GM06990 (cell line): ENCODE results near the gene TOMT.
"Not testable (repeated sequence)": the region's sequence is repeated elsewhere in the genome, so short reads cannot be mapped to it uniquely, and the experiment has no call there.

Experiments
- DNase-seq: peaks from one replicate; pipeline ENCODE4 v3.0.0-alpha.2; 2011; ENCODE audit not compliant: insufficient read length; ENCODE audit errors: extremely low read depth
- H3K27me3 ChIP-seq: replicated peaks from 2 replicates; pipeline ENCODE4 v1.6.0; 2011; ENCODE audit warnings: low read length; ENCODE audit not compliant: control insufficient read depth, insufficient read depth
- H3K36me3 ChIP-seq: 2 replicates; pipeline ENCODE4 v1.5.1; 2011; ENCODE audit warnings: low read length; ENCODE audit not compliant: control insufficient read depth, insufficient read depth
- H3K4me3 ChIP-seq: replicated peaks from 2 replicates; pipeline ENCODE4 v1.5.1; 2011; ENCODE audit warnings: low read depth, mild to moderate bottlenecking, control low read depth, low read length
- CTCF ChIP-seq: IDR thresholded peaks from 2 replicates; pipeline ENCODE4 v1.5.1; 2011; ENCODE audit warnings: low read length, control low read depth, mild to moderate bottlenecking, inconsistent platforms; ENCODE audit not compliant: insufficient read depth, poor library complexity, severe bottlenecking

Gene TOMT

DNA sequence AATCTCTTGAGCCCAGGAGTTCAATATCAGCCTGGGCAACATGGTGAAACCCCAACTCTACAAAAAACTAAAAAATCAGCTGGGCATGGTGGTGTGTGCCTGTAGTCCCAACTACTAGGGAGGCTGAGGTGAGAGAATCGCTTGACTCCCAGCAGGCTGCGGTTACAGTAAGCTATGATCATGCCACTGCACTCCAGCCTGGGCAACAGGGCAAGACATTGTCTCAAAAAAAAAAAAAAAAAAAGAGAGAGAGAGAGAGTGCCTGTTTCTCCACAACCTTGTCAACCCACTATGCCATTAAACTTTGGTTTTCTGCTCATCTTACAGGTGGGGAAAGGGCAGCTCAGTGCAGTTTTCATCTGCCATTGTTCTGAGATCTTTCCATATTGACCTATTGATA, 34.9 kb downstream of the TOMT start:
- no peak for TF ChIP-seq CTCF
- DNase-seq, result no peak
- no peaks in the 10 kb centered on the region for H3K36me3 ChIP-seq
- no peak overlapping the region for H3K4me3 ChIP-seq
- no peaks in the 10 kb centered on the region for H3K27me3 ChIP-seq

DNA sequence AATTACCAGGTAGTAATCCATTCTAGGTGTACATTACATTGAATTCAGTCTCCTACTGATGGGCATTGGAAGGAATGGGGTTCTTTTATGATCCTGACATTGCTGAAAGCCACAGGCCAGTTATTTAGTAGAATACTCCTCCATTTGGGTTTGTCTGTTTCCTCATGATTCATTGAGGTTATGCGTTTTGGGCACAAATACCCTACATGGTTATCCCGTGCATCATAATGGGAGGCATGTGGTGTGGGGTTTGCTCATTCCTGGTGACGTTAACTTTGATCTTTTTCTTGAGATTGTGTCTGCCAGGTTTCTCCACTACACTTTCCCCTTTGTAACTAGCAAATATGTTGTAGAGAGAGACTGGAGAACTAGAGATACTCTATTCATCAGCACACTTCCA, 35.3 kb downstream of the TOMT start:
- Histone ChIP-seq H3K4me3 (no peak overlapping the region), H3K36me3 (no peaks in the 10 kb centered on the region), H3K27me3 (no peaks in the 10 kb centered on the region)
- no peak for TF ChIP-seq CTCF
- no peak for DNase-seq

DNA sequence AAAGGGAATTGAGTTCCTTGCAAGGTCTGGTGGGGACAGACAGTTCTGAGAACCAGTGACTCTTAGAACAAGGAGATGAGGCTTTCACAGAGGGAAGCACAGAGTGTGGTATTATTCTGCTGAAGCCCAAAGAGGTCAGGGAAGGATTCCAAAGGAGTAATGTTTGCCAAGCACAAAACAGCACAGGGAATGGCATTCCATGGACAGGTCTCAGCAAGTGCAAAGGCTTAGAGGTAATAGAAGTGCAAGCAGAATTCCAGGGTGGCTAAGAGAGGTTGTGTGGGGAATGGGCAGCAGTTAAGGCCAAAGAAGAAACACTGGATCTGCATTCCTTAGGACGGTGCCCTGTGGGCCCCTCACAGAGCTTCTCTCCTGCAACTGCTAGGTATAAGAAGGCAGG, 36.4 kb downstream of the TOMT start:
- H3K36me3 ChIP-seq, H3K27me3 ChIP-seq, DNase-seq, H3K4me3 ChIP-seq: not testable (repeated sequence)

GRCh38 chr11:72142543-72142942, 36.8 kb downstream of the TOMT start:
- not testable (repeated sequence) for DNase-seq, H3K36me3 ChIP-seq, H3K4me3 ChIP-seq, H3K27me3 ChIP-seq

GRCh38 chr11:72144807-72145565, 39.3 kb downstream of the TOMT start:
- no peak for TF ChIP-seq CTCF
- Histone ChIP-seq H3K4me3 (no peak overlapping the region), H3K36me3 (no peaks in the 10 kb centered on the region), H3K27me3 (no peaks in the 10 kb centered on the region)
- no peak for DNase-seq

DNA sequence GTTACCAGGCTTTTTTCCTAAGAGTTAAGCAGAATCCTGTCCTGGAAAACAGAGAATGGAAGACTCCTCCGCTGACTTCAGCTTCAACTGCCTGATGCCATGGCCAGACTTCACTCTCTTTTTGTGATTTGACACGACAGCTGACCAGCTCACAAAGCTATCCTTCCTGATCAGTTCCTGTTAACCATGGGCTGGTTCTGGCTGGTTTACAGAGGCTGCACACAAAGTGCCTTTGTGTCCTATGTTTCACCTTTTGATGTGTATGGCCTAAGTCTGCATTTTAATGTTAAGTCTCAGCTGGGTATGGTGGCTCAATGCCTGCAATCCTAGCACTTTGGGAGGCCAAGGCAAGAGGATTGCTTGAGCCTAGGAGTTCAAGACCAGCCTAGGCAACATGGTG, 40.9 kb downstream of the TOMT start:
- no peak for DNase-seq
- no peak for TF ChIP-seq CTCF
- Histone ChIP-seq H3K4me3 (no peak overlapping the region), H3K27me3 (no peaks in the 10 kb centered on the region), H3K36me3 (no peaks in the 10 kb centered on the region)

DNA sequence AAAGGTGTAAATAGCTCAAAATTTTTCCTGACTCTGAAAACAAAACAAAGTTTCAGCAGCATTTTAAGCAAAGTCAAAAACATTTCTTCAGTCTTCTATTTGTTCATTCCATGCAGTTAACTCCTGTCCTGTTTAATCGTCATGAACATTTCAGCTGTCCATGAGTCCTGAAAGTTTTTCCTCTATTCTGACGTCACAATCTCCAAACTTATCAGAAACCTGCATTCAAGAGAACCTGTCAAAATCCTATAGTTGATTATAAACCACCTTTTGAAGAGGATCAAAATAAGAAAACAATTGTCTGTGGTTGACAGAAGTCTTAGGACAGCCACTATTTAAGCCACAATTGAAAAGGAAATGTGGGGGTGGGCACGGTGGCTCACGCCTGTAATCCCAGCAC, 45.2 kb downstream of the TOMT start:
- Histone ChIP-seq H3K27me3 (no peaks in the 10 kb centered on the region), H3K4me3 (no peak overlapping the region), H3K36me3 (no peaks in the 10 kb centered on the region)
- TF ChIP-seq CTCF, result no peak
- DNase-seq, result no peak

GRCh38 chr11:72153874-72154273, 48.1 kb downstream of the TOMT start:
- not testable (repeated sequence) for H3K27me3 ChIP-seq, H3K4me3 ChIP-seq, DNase-seq, H3K36me3 ChIP-seq
